ENCODE measurements around the gene GRIK4.

DNA sequence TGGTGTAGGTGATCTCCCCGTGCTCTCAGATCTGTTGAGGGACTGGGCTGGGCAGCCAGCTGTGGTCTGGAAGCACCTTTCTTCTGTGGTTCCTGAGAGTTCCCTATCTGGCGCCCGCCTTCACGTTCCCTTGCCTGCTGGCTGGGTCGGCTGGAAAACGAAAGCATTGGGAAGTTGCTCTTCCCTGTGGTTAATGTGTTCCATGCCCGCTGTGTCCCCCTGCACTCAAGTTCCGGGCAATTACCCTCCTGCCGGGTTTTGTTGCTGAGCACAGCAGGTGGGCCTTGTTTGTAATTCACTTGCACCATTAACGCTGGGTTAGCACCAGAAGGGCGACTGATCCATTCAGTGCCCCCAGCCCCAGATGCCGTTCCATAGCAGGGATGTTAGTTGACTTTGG lies 134.1 kb downstream of the GRIK4 start:
- TF ChIP-seq, protein P1, sequence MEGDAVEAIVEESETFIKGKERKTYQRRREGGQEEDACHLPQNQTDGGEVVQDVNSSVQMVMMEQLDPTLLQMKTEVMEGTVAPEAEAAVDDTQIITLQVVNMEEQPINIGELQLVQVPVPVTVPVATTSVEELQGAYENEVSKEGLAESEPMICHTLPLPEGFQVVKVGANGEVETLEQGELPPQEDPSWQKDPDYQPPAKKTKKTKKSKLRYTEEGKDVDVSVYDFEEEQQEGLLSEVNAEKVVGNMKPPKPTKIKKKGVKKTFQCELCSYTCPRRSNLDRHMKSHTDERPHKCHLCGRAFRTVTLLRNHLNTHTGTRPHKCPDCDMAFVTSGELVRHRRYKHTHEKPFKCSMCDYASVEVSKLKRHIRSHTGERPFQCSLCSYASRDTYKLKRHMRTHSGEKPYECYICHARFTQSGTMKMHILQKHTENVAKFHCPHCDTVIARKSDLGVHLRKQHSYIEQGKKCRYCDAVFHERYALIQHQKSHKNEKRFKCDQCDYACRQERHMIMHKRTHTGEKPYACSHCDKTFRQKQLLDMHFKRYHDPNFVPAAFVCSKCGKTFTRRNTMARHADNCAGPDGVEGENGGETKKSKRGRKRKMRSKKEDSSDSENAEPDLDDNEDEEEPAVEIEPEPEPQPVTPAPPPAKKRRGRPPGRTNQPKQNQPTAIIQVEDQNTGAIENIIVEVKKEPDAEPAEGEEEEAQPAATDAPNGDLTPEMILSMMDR (IDR thresholded peaks at IDR 0.05; ENCODE audit: insufficient read depth, low read depth, low read length): no peak
- TF ChIP-seq EZH2 (IDR thresholded peaks at IDR 0.05; ENCODE audit: insufficient read depth, low read length): no peak
